DMS79 treated with DMSO at 0.1 percent for 48 hours (cell line): ENCODE data around the gene ASB2.

Source experiments
- DNase-seq: peaks from one replicate; lab custom pipeline; 2025; lab: John Stamatoyannopoulos, UW

The ASB2 gene

GRCh38 chr14:93926873-93927799 lies 49.2 kb downstream of the ASB2 start, which contains the start of gene FAM181A:
Gene FAM181A (plus strand): TSS chr14:93927344. CDS start chr14:93928286, 942 bp downstream.
- DNase-seq = peak; percentile 98

DNA sequence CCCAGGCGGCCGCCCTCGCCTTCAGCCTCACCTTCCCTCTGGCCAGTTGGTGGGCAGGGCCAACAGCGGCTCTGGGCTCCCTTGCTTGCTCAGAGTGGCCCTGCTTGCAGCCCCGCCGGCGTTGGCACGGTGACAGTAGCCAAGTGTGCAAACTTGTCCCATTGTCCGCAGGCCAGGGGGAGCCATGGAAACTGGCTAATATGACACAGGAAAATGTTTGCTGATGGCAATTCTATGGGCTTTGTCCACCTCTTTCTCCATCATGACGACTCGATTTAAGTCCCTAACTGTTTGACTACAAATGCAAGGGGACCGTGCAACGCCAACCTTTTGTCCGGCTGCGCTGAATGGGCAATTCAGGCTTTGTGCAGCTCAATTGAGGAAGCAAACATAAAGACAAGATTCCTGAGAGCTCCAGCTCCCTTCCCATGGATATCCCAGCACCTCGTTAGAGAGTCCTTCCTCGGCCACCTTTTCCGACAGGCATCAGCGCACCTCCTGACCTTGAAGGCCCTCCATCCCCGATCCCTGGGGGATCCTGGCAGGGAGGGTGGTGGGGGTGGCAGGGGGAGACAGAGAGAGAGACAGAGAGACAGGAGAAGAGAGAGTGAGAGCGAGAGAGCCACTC lies 50.0 kb downstream of the ASB2 start:
- DNase-seq = peak; percentile 91

DNA sequence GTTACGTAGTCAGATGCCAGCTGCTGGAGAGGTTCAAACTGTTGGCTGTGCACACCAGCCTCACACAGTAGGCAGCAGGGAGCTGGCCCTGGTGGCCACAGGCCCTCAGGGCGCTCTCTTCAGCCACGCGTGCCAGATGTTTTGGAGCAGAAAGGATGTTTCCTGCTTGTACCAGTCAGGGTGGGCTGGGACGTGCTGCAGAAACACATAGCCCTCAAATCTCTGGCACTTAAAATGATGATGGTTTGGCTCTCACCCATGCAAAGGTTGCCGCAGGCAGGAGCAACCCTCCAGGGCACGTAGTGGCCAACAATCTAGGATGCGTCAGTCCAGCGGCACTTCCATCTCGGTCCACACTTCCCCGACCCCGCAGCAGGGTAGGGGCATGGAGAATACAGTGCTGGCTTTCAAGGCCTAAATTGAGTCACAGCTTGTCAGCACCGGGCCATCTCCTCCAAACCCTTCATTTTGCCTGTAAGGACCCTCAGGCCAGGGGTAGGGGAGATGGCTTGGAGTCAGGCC lies 50.9 kb downstream of the ASB2 start:
- DNase-seq = no peak

DNA sequence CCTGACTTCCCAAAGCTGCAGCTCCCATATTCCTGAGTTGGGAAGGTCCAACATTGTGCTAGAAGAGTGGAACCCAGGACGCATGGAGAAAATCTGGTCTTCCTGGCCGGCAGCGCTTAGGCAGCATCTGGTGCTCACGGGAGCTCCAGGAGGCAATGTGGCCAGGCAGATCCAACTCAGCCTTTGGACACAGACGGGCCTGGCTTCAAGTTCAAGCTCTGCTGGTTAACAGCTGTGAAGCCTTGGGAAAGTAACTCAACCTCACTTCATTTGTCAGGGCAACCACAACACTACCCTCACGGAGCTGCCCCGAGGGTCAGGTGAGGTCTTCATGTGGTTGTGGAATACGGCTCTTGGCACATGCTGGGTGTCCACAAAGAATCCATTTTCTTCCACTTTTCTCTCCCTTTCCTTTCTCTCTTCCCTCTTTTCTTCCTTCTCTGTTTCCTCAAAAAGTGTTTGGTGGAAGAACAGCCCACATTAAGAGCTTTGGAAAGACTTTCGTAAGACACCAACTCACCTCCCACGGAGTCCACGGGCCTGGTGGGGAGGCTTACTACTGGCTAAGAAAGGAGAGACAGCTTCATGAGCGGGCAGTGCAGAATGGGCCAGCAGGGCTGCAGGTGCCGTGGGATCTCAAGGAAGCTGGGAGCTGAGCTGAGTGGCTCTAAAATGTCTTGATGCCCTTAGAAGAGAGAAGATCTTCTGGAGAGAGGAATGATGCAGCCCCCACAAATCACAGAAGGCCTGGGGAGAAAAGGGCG lies 51.6 kb downstream of the ASB2 start:
- no peak for DNase-seq

DNA sequence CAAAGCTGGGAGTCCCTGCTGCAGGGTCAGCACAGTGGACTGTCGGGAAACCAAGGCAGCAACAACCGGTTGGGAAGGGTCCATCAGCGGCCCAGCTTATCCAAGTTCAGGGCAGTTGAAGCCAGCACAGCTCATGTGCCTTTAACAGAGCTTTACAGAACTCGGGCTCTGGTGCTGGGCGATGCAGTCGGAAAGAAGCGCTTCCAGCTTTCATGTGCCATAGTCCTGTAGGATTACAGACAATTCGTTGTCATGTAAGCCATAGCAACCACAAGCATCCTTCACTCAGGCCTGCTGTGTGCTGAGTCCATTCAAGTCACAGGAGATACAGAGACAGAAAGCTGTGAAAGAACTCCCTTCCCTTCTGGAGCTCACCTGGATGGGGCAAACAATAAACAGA lies 52.7 kb downstream of the ASB2 start:
- DNase-seq = peak; percentile 94

DNA sequence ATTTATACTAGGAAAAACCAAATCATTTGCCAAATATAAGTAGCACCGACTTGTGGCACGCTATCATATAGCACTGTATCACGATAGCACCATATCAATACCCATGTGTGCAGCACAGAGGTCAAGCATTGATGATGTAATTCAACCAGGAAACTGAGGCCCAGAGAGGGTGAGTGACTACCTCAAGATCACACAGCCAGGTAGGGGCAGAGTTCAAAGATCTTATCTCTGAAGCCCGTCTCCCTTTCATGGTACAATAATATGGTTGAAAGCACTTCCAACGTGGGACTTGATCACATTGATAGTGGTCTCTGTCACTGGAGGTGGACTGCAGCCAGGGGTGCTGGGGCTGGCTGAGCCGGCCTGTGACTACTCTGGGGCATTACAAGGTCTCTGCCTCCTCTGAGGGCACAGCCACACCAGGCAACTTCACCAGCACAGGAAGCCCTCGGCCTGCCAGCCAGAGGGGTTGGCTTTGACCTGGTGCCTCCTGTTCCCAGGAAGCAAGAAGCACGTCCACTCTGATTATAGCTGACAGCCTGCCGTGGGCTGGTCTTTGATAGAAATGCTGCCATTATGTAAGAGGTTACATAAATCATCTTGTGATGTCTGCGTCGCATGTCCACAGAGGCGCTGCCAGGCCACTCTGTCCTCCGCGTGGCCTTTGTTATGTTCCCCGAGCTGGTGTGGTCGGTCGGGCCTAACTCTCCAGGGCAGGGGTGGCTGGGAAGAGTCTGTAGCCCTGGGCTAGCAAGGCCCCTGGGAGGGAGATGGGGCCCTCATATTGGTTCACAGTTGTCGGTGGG lies 55.2 kb downstream of the ASB2 start:
- no peak for DNase-seq

- DNase-seq = no peak
Observed at GRCh38 chr14:93917141-93917540, 59.2 kb downstream of the ASB2 start.

DNA sequence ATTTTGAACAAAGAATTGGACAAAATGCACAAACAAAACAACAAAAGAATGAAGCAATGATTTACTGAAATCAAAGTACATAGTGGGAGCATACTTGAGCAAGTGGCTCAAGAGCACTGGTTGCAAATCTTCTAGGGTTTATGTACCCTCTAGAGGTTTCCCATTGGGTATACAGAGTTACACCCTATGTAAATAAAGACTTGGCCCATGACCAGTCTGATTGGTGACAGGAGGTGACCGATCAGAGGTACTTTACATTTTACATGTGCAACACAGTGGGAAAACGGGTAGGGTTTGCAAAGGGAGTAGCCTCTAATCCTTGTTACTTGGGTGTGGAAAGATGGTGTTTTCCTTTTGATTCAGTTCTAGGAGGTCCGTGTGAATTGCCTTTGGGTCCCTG lies 59.9 kb downstream of the ASB2 start:
- no peak for DNase-seq

DNA sequence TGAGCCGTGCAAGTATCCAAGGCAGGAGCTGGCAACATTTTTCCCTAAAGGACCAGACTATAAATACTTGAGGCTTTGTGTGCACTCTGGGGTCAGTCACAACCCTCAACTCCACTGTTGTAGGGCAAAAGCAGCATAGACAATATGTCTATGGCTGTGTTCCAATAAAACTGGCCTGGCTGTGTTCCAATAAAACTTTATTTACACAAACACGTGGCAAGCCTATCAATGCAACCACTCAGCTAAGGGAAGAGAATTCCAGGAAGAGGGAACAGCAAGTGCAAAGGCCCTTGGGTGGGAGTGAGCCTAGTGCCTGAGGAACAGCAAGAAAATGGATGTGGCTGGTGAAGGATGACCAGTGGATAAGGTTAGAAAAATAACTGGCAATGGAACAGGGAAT lies 60.6 kb downstream of the ASB2 start:
- DNase-seq = no peak

- DNase-seq = no peak
Observed at GRCh38 chr14:93915070-93915705, 61.2 kb downstream of the ASB2 start.

DNA sequence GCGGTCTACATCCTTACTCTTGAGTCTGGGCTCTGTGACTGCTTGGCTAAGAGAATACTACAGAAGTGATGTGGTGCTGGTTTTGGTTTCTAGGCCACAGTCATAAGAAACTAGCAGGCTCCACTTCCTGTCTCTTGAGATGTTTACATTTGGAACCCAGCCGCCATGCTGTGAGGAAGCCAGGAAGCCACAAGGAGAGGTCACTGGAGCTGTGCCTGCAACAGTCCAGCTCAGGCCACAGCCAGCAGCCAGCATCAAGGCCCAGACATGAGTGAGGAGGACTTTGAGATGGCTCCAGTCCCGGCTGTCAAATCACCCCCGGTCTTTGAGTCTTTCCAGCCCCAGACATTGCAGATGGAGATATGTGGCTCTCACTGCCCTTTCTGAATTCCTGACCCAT lies 62.1 kb downstream of the ASB2 start:
- DNase-seq = no peak

DNA sequence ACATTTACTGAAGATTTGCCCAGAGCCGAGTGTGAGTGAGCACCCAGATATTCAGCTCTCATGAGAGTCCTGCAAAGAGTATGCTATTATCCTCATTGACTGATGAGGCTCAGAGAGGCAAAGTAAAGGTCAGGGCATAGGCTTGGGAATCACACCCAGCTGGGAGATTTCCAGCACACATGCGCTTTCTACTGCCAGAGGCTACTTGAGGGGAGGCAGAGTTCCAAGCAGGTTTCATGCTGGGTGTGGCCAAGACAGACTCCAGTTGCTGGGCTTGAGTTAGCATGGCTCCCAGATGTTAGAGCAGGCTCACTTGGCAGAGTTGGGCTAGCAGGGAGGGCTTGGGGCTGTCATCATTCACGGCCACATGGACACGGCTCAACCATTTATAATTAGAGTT lies 63.6 kb downstream of the ASB2 start:
- no peak for DNase-seq

DNA sequence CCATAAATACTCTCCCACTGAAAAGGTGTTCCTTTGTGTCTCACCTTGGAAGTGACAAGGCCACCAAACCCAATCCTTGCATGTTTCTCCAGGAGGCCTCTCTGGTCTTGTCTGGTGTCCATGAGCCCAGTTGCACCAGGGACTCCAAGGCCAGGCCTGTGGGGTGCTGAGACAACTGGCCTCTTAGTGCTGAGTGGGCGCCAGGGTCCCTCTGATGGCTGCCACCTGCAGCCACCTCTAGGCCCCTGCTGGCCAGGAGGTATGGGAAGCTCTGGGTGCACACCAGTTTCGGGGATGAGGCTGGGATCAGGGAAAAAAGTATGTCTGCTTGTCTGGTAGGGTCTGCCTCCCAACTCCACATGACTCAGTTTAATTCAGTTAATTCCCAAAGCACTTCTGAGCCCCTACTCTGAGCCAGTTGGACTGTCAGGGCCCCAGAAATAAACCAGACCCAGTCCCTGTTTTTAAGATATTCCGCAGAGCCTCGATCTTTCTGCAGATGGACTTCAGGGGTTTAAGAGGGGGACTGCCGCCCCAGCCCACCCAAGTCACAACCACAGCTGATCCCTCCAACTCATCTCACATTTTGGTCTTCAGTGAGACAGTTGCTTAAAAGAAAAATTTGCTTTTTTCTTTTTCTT lies 64.3 kb downstream of the ASB2 start:
- DNase-seq = no peak

GRCh38 chr14:93909429-93910128 lies 66.8 kb downstream of the ASB2 start:
- DNase-seq = no peak

- DNase-seq = peak; percentile 68
Observed at GRCh38 chr14:93906341-93907329, 69.7 kb downstream of the ASB2 start.

GRCh38 chr14:93905623-93906022 lies 70.7 kb downstream of the ASB2 start:
- no peak for DNase-seq

GRCh38 chr14:93903342-93904184 lies 72.8 kb downstream of the ASB2 start:
- DNase-seq = peak; percentile 24
